ENCODE measurements around the gene EFHC1. TPM values are rescaled to one million over a fixed set of nuclear protein-coding genes. Genes with fewer than 3 reads are reported as not detected.

EFHC1 gene
- total RNA-seq, 1 experiment from 2014 or later: 13.2 TPM

DNA sequence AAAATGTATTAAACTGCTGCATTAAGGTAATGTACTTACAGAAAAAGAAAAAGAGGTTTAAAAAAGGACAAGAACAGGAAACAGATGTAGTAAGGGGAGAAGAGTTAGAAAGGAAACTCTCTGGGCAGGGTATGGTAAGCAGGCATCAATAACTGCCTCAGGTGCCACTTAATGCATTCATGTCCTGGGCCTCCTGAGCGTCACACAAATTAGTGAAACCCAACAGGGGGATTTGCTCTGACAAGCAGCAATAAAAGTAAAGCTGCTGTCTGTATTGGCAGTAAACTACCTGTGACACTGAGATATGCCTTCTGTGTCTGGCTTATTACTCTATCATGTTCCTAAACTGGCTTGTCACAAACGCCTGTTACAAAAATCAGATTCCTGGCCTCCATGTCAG is 1.5 kb upstream of the EFHC1 start:
- H3K14ac ChIP-seq (ENCODE audit: insufficient read depth, low read length): no peak overlapping the region
- no peak overlapping the region for H3T11ph ChIP-seq (ENCODE audit: low read length)
- Mint-ChIP-seq H3K9me3 (no peaks in the 10 kb centered on the region), H3K4me3 (no peak overlapping the region), H3K36me3 (ENCODE audit: insufficient read depth in 1 of 3, low read depth in 3 of 3) (no peaks in the 10 kb centered on the region), H3K4me1 (peaks cover 14 to 18% of the 10 kb centered on the region in 2 experiments), H3K27ac (no peak overlapping the region), H3K27me3 (ENCODE audit: low read depth) (no peaks in the 10 kb centered on the region)
- no peak overlapping the region for H3K18ac ChIP-seq (ENCODE audit: insufficient read length, low read depth, low read length)
- no peak for DNase-seq
- no peaks in the 10 kb centered on the region for H3K27me3 ChIP-seq (ENCODE audit: insufficient read depth, low read length)
- H3K79me2 ChIP-seq (ENCODE audit: insufficient read depth, low read length): no peaks in the 10 kb centered on the region
- no peak overlapping the region for H3K23ac ChIP-seq (ENCODE audit: insufficient read length, low read depth, low read length)
- no peak overlapping the region for H3K4ac ChIP-seq (ENCODE audit: low read depth, low read length)
- peaks cover 15% of the 10 kb centered on the region for H3K23me2 ChIP-seq (ENCODE audit: insufficient read length, low read depth, low read length, poor library complexity, severe bottlenecking)
- WGBS (ENCODE audit: extremely low coverage, insufficient read length, low lambda C conversion rate): no CpG with 5 or more reads among the region's 2 CpGs
- no peak overlapping the region for H2AFZ ChIP-seq (ENCODE audit: low read length)
- H4K8ac ChIP-seq (replicated peaks; ENCODE audit: insufficient read length, low read depth, low read length): no peak overlapping the region
- H3K79me1 ChIP-seq (ENCODE audit: insufficient read depth, low read depth, low read length, poor library complexity, severe bottlenecking): no peaks in the 10 kb centered on the region
- no peak overlapping the region for H3K27ac ChIP-seq (ENCODE audit: insufficient read length, low read depth, low read length)
- no peak overlapping the region for H2BK12ac ChIP-seq (ENCODE audit: insufficient read length, low read depth, low read length)
- H3K9ac ChIP-seq (ENCODE audit: extremely low read depth, insufficient read length, low read length): no peak overlapping the region
- no peak overlapping the region for H2BK120ac ChIP-seq (ENCODE audit: low read depth, low read length, poor library complexity, severe bottlenecking)
- H2BK15ac ChIP-seq (ENCODE audit: low read depth, low read length): no peak overlapping the region
- H3K4me2 ChIP-seq (ENCODE audit: insufficient read depth, insufficient read length, low read length): no peak overlapping the region
- H2BK5ac ChIP-seq (ENCODE audit: insufficient read length, low read length): no peak overlapping the region
- no peak overlapping the region for H4K5ac ChIP-seq (ENCODE audit: insufficient read length, low read depth, low read length)
- H4K91ac ChIP-seq (ENCODE audit: insufficient read length, low read depth, low read length): no peak overlapping the region
- H2BK20ac ChIP-seq (ENCODE audit: low read depth, low read length, poor library complexity, severe bottlenecking): no peak overlapping the region
- H3K9me3 ChIP-seq (ENCODE audit: control insufficient read depth, low read depth, low read length): no peaks in the 10 kb centered on the region
- H3K4me1 ChIP-seq (ENCODE audit: insufficient read depth, low read length): no peaks in the 10 kb centered on the region
- no peaks in the 10 kb centered on the region for H4K20me1 ChIP-seq (ENCODE audit: control insufficient read depth, insufficient read depth, insufficient read length)
- TF ChIP-seq, protein P1, sequence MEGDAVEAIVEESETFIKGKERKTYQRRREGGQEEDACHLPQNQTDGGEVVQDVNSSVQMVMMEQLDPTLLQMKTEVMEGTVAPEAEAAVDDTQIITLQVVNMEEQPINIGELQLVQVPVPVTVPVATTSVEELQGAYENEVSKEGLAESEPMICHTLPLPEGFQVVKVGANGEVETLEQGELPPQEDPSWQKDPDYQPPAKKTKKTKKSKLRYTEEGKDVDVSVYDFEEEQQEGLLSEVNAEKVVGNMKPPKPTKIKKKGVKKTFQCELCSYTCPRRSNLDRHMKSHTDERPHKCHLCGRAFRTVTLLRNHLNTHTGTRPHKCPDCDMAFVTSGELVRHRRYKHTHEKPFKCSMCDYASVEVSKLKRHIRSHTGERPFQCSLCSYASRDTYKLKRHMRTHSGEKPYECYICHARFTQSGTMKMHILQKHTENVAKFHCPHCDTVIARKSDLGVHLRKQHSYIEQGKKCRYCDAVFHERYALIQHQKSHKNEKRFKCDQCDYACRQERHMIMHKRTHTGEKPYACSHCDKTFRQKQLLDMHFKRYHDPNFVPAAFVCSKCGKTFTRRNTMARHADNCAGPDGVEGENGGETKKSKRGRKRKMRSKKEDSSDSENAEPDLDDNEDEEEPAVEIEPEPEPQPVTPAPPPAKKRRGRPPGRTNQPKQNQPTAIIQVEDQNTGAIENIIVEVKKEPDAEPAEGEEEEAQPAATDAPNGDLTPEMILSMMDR (conservative IDR thresholded peaks at IDR 0.05): no peak
- no peak overlapping the region for H2AK5ac ChIP-seq (ENCODE audit: insufficient read length, low read length)
- H3K56ac ChIP-seq (ENCODE audit: insufficient read length, low read depth, low read length): no peak overlapping the region

Data from H9 (cell line).